SK-N-SH treated with all-trans-retinoic acid at 6 μM for 48 hours (cell line): ENCODE measurements around the gene ZNF783.

Experiments used
- ATAC-seq: fragments of 200-7000 bp; cut with Tn5 transposase; 3 replicates; pipeline ENCODE4 v1.9.1; 2020; ENCODE audit warnings: mild to moderate bottlenecking, moderate library complexity
- ARNTL ChIP-seq: fragments of 450-650 bp; formaldehyde crosslinking; IDR thresholded peaks from 2 replicates; pipeline ENCODE4 v1.5.0; 2020; ENCODE audit warnings: low read depth, mild to moderate bottlenecking, moderate library complexity, borderline replicate concordance
- BACH2 ChIP-seq: fragments of 250-450 bp; sonication (Bioruptor Pico); IDR thresholded peaks from 2 replicates; pipeline ENCODE4 v1.9.0; 2021; ENCODE audit warnings: mild to moderate bottlenecking, borderline replicate concordance
- CSDC2 ChIP-seq: fragments of 250-450 bp; sonication (Bioruptor Pico); IDR thresholded peaks from 2 replicates; pipeline ENCODE4 v1.5.0; 2020; ENCODE audit warnings: mild to moderate bottlenecking, moderate library complexity
- ESRRG ChIP-seq: fragments of 250-450 bp; sonication (Bioruptor Pico); IDR thresholded peaks from 2 replicates; pipeline ENCODE4 v1.6.1; 2021; ENCODE audit warnings: mild to moderate bottlenecking
- GLIS3 ChIP-seq: fragments of 250-450 bp; sonication (Bioruptor Pico); IDR thresholded peaks from 2 replicates; pipeline ENCODE4 v1.5.0; 2020; ENCODE audit warnings: mild to moderate bottlenecking, moderate library complexity
- ISL1 ChIP-seq: fragments of 250-450 bp; sonication (Bioruptor Pico); IDR thresholded peaks from 2 replicates; pipeline ENCODE4 v2.1.2; 2022; ENCODE audit warnings: mild to moderate bottlenecking, moderate library complexity
- OSR1 ChIP-seq: fragments of 250-450 bp; sonication (Bioruptor Pico); IDR thresholded peaks from 2 replicates; pipeline ENCODE4 v1.8.0; 2022; ENCODE audit warnings: moderate library complexity, mild to moderate bottlenecking, inconsistent platforms
- PPARA ChIP-seq: fragments of 250-450 bp; sonication (Bioruptor Pico); IDR thresholded peaks from 2 replicates; pipeline ENCODE4 v1.5.0; 2020; ENCODE audit warnings: mild to moderate bottlenecking, borderline replicate concordance
- RARB ChIP-seq: fragments of 250-450 bp; sonication (Bioruptor Pico); IDR thresholded peaks from 2 replicates; pipeline ENCODE4 v1.8.0; 2021; ENCODE audit warnings: mild to moderate bottlenecking, moderate library complexity
- SNAI2 ChIP-seq: fragments of 250-450 bp; sonication (Bioruptor Pico); IDR thresholded peaks from 2 replicates; pipeline ENCODE4 v1.5.0; 2020; ENCODE audit warnings: mild to moderate bottlenecking, moderate library complexity
- TCF4 ChIP-seq: fragments of 250-450 bp; sonication (Bioruptor Pico); IDR thresholded peaks from 2 replicates; pipeline ENCODE4 v1.8.0; 2021; ENCODE audit warnings: mild to moderate bottlenecking, moderate library complexity, borderline replicate concordance
- TOX ChIP-seq: fragments of 250-450 bp; sonication (Bioruptor Pico); IDR thresholded peaks from 2 replicates; pipeline ENCODE4 v1.8.0; 2021; ENCODE audit warnings: mild to moderate bottlenecking, moderate library complexity, borderline replicate concordance
- ZC3H10 ChIP-seq: fragments of 250-450 bp; sonication (Bioruptor Pico); IDR thresholded peaks from 2 replicates; pipeline ENCODE4 v1.5.1; 2021; ENCODE audit warnings: mild to moderate bottlenecking, moderate library complexity
- ZFP3 ChIP-seq: fragments of 250-450 bp; sonication (Bioruptor Pico); IDR thresholded peaks from 2 replicates; pipeline ENCODE4 v1.5.0; 2020; ENCODE audit warnings: mild to moderate bottlenecking, moderate library complexity
- ZFP30 ChIP-seq: fragments of 450-650 bp; formaldehyde crosslinking; IDR thresholded peaks from 2 replicates; pipeline ENCODE4 v1.5.0; 2022; ENCODE audit warnings: mild to moderate bottlenecking, moderate library complexity
- ZNF565 ChIP-seq: fragments of 450-650 bp; formaldehyde crosslinking; conservative IDR thresholded peaks from 2 replicates; pipeline ENCODE4 v1.5.0; 2020; ENCODE audit warnings: low read depth, mild to moderate bottlenecking, moderate library complexity
- ZNF70 ChIP-seq: fragments of 450-650 bp; formaldehyde crosslinking; IDR thresholded peaks from 2 replicates; pipeline ENCODE4 v1.5.0; 2020; ENCODE audit warnings: mild to moderate bottlenecking, moderate library complexity
- ZNF8 ChIP-seq: fragments of 450-650 bp; formaldehyde crosslinking; IDR thresholded peaks from 2 replicates; pipeline ENCODE4 v1.5.0; 2020; ENCODE audit warnings: mild to moderate bottlenecking, moderate library complexity
- TF ChIP-seq, protein P1 (sequence below): fragments of 250-450 bp; sonication (Bioruptor Pico); IDR thresholded peaks from 2 replicates; pipeline ENCODE4 v1.8.0; 2020; ENCODE audit warnings: mild to moderate bottlenecking, moderate library complexity, borderline replicate concordance
- TF ChIP-seq, protein P2 (sequence below): fragments of 250-450 bp; sonication (Bioruptor Pico); IDR thresholded peaks from 2 replicates; pipeline ENCODE4 v1.5.1; 2020; ENCODE audit warnings: low read depth, mild to moderate bottlenecking, moderate library complexity
- TF ChIP-seq, protein P3 (sequence below): fragments of 250-450 bp; sonication (Bioruptor Pico); IDR thresholded peaks from 2 replicates; pipeline ENCODE4 v1.5.1; 2021; ENCODE audit warnings: mild to moderate bottlenecking, moderate library complexity
- TF ChIP-seq, protein P4 (sequence below): fragments of 250-450 bp; sonication (Bioruptor Pico); IDR thresholded peaks from 2 replicates; pipeline ENCODE4 v1.5.0; 2020; ENCODE audit warnings: mild to moderate bottlenecking, moderate library complexity
- TF ChIP-seq, protein P5 (sequence below): fragments of 250-450 bp; sonication (Bioruptor Pico); IDR thresholded peaks from 2 replicates; pipeline ENCODE4 v1.8.0; 2021; ENCODE audit warnings: low read depth, mild to moderate bottlenecking, moderate library complexity, borderline replicate concordance

ZNF783 gene

DNA sequence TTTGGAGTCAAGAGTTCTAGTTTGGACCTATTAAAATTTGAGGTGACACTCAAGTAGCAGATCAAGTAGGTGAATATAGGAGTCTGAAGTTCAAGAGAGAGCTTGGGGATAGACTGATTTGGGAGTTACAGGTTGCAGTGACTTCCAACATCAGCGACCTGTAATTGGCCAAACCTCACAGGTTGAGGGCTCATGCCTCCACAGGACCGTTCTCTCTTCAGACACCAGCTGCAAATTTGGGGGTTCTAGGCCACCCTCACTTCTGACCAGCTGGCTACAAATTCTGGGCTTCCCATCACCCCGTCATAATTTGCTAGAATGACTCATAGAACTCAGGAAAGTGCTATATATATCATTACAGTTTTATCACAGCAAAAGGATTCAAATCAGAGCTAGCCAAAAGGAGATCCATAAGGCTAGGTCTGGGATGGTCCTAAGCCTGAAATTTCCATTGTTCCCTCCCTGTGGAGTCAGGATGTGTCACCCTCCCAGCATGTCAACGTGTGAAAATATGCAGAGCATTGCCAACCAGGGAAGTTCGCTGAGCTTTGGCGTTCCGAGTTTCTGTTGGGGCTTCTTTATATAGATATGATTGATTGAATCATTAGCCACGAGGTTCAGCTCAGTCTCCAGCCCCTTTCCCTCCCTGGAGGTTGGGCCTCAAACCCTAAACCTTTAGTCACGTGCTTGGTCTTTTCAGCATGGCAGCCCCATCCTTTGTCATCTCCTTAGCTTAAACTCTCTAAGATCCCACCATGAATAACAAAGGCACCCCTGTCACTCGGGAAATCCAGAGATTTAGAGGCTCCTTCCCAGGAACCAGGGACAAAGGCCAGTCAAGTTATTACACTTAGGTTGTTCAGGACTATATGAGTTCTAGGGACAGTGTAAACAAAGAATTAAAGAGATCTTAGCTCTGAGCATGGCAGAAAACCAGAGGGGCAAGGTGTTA lies 43.3 kb upstream of the ZNF783 start (continued):
- TF ChIP-seq TOX (CRISPR knock-in tag) (no peak), ZNF565 (no peak), RARB (CRISPR knock-in tag) (no peak), CSDC2 (CRISPR knock-in tag) (no peak), ISL1 (CRISPR knock-in tag) (no peak), OSR1 (no peak)
- TF ChIP-seq, protein P1, sequence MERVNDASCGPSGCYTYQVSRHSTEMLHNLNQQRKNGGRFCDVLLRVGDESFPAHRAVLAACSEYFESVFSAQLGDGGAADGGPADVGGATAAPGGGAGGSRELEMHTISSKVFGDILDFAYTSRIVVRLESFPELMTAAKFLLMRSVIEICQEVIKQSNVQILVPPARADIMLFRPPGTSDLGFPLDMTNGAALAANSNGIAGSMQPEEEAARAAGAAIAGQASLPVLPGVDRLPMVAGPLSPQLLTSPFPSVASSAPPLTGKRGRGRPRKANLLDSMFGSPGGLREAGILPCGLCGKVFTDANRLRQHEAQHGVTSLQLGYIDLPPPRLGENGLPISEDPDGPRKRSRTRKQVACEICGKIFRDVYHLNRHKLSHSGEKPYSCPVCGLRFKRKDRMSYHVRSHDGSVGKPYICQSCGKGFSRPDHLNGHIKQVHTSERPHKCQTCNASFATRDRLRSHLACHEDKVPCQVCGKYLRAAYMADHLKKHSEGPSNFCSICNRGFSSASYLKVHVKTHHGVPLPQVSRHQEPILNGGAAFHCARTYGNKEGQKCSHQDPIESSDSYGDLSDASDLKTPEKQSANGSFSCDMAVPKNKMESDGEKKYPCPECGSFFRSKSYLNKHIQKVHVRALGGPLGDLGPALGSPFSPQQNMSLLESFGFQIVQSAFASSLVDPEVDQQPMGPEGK (CRISPR knock-in tag), result no peak
- TF ChIP-seq, protein P2, sequence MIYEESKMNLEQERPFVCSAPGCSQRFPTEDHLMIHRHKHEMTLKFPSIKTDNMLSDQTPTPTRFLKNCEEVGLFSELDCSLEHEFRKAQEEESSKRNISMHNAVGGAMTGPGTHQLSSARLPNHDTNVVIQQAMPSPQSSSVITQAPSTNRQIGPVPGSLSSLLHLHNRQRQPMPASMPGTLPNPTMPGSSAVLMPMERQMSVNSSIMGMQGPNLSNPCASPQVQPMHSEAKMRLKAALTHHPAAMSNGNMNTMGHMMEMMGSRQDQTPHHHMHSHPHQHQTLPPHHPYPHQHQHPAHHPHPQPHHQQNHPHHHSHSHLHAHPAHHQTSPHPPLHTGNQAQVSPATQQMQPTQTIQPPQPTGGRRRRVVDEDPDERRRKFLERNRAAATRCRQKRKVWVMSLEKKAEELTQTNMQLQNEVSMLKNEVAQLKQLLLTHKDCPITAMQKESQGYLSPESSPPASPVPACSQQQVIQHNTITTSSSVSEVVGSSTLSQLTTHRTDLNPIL (CRISPR knock-in tag), result no peak

DNA sequence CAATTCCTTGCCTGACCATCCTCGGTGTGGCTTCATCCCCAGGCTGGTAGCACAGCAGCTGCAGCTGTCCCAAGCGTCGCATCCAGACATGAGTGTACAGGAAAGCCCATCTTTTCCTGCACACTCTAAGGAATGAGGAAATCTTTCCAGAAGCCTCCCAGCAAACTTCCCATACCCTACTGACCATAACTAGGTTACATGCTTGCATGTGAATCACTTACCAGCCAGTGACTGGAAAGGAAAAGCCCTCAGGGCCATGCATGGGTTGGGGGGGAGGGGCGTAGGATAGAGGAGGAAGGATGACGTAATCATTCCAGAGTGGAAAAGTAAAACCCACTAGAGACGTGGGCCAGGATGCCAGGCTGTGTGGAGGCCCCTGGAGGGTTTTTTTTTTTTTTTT lies 41.5 kb upstream of the ZNF783 start:
- no peak; the same call in 2 of the 3 replicates for ATAC-seq
- no peak for TF ChIP-seq ZNF8 (CRISPR knock-in tag)
- TF ChIP-seq ZFP3 (CRISPR knock-in tag), result no peak
- no peak for TF ChIP-seq ZNF70
- no peak for TF ChIP-seq ZFP30 (CRISPR knock-in tag)
- no peak for TF ChIP-seq ESRRG (CRISPR knock-in tag)
- no peak for TF ChIP-seq PPARA
- no peak for TF ChIP-seq SNAI2 (CRISPR knock-in tag)
- TF ChIP-seq, protein P3, sequence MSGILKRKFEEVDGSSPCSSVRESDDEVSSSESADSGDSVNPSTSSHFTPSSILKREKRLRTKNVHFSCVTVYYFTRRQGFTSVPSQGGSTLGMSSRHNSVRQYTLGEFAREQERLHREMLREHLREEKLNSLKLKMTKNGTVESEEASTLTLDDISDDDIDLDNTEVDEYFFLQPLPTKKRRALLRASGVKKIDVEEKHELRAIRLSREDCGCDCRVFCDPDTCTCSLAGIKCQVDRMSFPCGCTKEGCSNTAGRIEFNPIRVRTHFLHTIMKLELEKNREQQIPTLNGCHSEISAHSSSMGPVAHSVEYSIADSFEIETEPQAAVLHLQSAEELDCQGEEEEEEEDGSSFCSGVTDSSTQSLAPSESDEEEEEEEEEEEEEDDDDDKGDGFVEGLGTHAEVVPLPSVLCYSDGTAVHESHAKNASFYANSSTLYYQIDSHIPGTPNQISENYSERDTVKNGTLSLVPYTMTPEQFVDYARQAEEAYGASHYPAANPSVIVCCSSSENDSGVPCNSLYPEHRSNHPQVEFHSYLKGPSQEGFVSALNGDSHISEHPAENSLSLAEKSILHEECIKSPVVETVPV (CRISPR knock-in tag), result no peak
- TF ChIP-seq ZC3H10, result no peak
- no peak for TF ChIP-seq TOX (CRISPR knock-in tag)
- no peak for TF ChIP-seq ARNTL (CRISPR knock-in tag)
- TF ChIP-seq BACH2 (CRISPR knock-in tag), result no peak
- no peak for TF ChIP-seq ISL1 (CRISPR knock-in tag)
- no peak for TF ChIP-seq GLIS3 (CRISPR knock-in tag)
- TF ChIP-seq, protein P4, sequence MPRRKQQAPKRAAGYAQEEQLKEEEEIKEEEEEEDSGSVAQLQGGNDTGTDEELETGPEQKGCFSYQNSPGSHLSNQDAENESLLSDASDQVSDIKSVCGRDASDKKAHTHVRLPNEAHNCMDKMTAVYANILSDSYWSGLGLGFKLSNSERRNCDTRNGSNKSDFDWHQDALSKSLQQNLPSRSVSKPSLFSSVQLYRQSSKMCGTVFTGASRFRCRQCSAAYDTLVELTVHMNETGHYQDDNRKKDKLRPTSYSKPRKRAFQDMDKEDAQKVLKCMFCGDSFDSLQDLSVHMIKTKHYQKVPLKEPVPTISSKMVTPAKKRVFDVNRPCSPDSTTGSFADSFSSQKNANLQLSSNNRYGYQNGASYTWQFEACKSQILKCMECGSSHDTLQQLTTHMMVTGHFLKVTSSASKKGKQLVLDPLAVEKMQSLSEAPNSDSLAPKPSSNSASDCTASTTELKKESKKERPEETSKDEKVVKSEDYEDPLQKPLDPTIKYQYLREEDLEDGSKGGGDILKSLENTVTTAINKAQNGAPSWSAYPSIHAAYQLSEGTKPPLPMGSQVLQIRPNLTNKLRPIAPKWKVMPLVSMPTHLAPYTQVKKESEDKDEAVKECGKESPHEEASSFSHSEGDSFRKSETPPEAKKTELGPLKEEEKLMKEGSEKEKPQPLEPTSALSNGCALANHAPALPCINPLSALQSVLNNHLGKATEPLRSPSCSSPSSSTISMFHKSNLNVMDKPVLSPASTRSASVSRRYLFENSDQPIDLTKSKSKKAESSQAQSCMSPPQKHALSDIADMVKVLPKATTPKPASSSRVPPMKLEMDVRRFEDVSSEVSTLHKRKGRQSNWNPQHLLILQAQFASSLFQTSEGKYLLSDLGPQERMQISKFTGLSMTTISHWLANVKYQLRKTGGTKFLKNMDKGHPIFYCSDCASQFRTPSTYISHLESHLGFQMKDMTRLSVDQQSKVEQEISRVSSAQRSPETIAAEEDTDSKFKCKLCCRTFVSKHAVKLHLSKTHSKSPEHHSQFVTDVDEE, result no peak
- no peak for TF ChIP-seq RARB (CRISPR knock-in tag)

DNA sequence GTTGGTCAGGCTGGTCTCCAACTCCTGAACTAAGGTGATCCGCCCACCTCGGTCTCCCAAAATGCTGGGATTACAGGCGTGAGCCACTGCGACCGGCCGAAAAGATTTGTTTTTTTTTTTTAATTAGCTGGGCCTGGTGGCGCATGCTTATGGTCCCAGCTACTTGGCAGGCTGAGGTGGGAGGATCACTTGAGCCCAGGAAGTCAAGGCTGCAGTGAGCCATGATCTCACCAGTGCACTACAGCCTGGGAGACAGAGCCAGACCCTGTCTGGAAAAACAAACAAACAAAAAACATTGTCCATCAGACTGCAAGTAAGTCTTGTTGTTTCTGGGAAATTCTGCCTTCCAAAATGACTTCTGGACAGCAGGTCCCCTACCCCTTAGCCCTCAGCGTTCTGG lies 38.8 kb upstream of the ZNF783 start:
- ATAC-seq, result no peak
- TF ChIP-seq OSR1 (no peak), CSDC2 (CRISPR knock-in tag) (no peak), ZC3H10 (no peak), ESRRG (CRISPR knock-in tag) (no peak), TCF4 (no peak), PPARA (no peak), ZNF70 (no peak)
- TF ChIP-seq, protein P1 (CRISPR knock-in tag), result no peak
- TF ChIP-seq, protein P3 (CRISPR knock-in tag), result no peak
- TF ChIP-seq, protein P5, sequence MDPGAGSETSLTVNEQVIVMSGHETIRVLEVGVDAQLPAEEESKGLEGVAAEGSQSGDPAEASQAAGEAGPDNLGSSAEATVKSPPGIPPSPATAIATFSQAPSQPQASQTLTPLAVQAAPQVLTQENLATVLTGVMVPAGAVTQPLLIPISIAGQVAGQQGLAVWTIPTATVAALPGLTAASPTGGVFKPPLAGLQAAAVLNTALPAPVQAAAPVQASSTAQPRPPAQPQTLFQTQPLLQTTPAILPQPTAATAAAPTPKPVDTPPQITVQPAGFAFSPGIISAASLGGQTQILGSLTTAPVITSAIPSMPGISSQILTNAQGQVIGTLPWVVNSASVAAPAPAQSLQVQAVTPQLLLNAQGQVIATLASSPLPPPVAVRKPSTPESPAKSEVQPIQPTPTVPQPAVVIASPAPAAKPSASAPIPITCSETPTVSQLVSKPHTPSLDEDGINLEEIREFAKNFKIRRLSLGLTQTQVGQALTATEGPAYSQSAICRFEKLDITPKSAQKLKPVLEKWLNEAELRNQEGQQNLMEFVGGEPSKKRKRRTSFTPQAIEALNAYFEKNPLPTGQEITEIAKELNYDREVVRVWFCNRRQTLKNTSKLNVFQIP (CRISPR knock-in tag), result no peak
